Activated CD4-positive, alpha-beta T cell treated with anti-CD3 and anti-CD28 coated beads for 24 hours (primary cell): ENCODE measurements around the gene SGCE.

Experiments used
- DNase-seq, 2 donors: peaks; one replicate each; pipeline ENCODE4 v3.0.0-alpha.2; 2020; ENCODE audit warnings: low read depth in 2 of 2

The SGCE gene

DNA sequence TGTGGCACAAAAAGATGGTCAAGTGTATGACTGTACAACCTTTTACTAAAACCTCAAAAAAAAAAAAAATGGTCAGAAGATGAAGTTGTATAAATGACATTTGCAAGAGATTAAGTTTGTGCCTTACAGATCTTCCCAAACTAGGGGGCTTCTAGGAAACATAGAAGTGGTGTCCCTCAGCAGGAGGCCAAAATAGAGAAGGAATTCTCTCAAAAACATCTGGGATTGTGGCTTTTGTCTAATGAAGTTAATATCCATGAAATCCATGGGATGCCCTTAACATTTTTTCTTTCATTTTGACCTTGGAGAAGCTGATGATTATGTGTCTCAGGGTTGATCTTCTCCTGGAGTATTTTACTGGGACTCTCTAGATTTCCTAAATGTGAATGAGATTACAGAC is 84.1 kb downstream of the SGCE start:
- no peak for DNase-seq

DNA sequence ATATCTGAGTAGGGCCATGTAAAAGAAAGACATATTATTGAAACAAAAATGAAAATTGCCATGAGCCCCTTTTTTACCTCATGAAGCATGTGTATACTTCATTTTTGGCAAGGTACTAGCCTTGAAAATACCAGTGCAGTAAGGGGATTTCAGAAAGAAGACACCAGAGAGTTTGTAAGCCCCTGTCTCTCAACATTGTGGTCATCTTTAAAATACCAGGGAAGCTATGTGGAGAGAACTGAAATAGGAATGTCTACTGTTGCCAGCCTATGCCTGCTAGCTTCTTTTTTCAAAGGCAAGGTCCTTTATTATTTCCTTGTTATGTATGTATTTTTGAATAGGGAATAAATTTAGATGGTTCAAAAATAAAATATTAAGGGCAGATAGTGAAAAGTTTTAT is 88.5 kb downstream of the SGCE start:
- DNase-seq: no peak

- DNase-seq: no peak
Observed at GRCh38 chr7:94565247-94565894, 90.6 kb downstream of the SGCE start.

GRCh38 chr7:94562525-94562924 is 93.4 kb downstream of the SGCE start:
- no peak for DNase-seq

GRCh38 chr7:94561841-94562514 is 94.0 kb downstream of the SGCE start:
- DNase-seq: no peak

DNA sequence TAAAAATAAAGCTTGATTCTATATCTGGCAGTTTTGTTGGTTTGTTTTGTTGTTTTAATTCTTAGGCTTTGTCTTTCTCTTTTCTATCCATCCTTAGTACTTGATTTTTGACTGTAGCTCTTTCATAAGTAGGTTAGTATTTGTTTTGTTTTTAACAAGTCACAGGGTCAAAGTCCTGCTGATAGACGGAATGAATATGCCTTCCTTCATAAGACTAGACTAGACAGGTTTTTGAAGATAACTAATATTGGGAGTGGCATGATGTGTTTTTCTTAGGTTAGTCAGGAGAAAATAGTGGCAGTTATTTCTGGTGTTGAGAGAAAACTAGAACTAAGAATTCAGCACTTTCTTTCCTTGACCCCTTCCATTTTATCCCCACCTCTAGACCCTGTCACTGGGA is 96.0 kb downstream of the SGCE start:
- DNase-seq: no peak

DNA sequence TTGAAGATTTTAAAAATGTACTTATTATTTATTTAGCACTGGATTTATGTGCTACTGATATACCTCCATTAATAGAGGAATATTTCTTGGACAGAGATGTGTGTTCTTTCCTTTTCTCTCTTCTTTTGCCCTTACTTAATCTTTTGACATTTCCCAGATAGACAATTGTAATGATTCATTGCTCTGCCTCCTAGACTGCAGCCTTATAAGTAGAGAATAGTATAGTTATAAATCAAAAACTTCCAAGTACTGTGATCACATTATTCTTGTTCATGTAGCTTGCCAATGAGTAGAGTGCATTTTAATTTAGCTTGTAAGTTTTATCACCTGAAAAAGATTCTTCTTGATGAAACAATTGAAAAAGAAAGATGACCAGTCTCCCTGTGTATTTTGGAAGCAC is 98.7 kb downstream of the SGCE start:
- no peak for DNase-seq

DNA sequence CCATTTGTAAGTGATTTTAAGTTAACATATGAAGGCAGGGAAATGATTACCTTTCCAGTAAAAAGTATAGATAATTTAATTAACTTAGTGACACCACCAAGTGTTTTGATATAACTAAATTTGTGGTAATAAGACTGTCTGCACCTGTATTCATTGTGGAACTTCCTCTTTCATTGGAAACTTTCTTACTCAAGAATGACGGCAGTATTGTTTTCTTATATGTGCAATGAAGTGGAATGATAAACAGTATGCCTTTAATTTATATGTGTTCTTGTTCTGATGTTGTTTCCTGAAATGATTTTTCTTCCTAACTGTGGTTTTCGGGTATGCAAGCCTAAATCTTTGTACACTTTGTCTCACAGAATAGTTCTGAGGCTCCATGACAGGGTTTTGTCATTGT is 99.9 kb downstream of the SGCE start:
- DNase-seq: no peak

DNA sequence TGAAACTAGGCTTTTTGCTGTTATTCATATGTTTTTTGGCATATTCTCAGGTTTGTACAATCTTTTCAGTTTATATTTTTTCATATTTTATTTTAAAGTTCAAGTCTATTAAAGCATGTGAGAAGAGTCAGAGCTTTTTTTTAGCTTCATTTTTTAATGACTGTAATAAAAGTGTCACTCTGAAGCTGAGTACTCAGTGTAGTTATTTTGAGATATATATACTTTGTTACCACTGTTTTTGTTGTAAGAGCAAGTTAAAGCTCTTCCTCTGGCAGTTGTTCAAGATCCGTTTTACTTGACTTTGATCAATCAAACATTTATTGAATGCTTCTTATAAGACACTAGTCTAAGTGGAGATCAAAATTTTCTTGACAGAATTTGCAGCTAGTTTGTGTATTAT is 108.8 kb downstream of the SGCE start:
- DNase-seq: no peak

DNA sequence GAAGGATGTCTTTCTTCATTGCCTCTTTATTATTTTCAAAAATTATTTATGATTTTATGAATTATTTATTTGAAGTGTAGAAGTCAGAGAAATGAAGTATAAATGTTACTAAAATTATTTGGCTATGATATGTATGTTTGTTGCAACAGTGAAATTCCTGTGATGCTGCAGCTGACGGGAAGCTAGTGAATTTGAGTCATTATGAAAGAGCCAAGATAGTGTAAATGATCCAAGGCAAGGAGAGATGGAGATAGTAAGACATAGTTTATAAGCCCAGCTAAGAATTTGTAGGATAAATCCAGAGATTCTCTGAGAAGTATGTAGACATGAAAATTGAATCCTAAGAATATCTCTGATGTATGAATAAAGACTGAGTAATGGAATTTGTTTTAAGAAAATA is 115.5 kb downstream of the SGCE start:
- no peak for DNase-seq
